Ishikawa (cell line): ENCODE measurements around the gene CNIH2.

Experiments
- CEBPB ChIP-seq: IDR thresholded peaks from 2 replicates; pipeline ENCODE4 v1.6.1; 2012
- CREB1 ChIP-seq: IDR thresholded peaks from 2 replicates; pipeline ENCODE4 v1.6.1; 2012; ENCODE audit warnings: low read depth
- EGR1 ChIP-seq: IDR thresholded peaks from 2 replicates; pipeline ENCODE4 v1.6.1; 2012
- EP300 ChIP-seq: IDR thresholded peaks from 2 replicates; pipeline ENCODE4 v1.6.1; 2012; ENCODE audit warnings: borderline replicate concordance
- FOXM1 ChIP-seq: IDR thresholded peaks from 2 replicates; pipeline ENCODE4 v1.6.1; 2012; ENCODE audit warnings: low read depth, borderline replicate concordance
- NFIC ChIP-seq: IDR thresholded peaks from 2 replicates; pipeline ENCODE4 v1.6.1; 2012
- RAD21 ChIP-seq: IDR thresholded peaks from 2 replicates; pipeline ENCODE4 v1.6.1; 2012; ENCODE audit warnings: low read depth
- TAF1 ChIP-seq: IDR thresholded peaks from 2 replicates; pipeline ENCODE4 v1.6.1; 2012; ENCODE audit warnings: low read depth, mild to moderate bottlenecking
- TCF12 ChIP-seq: IDR thresholded peaks from 2 replicates; pipeline ENCODE4 v1.6.1; 2012; ENCODE audit warnings: low read depth
- TEAD4 ChIP-seq: IDR thresholded peaks from 2 replicates; pipeline ENCODE4 v1.6.1; 2012
- YY1 ChIP-seq: IDR thresholded peaks from 2 replicates; pipeline ENCODE4 v1.6.1; 2012; ENCODE audit warnings: low read depth
- ZBTB7A ChIP-seq: IDR thresholded peaks from 2 replicates; pipeline ENCODE4 v1.6.1; 2012; ENCODE audit warnings: low read depth
- TF ChIP-seq, protein P1 (sequence below): IDR thresholded peaks from 2 replicates; pipeline ENCODE4 v1.6.1; 2012; ENCODE audit warnings: low read depth, mild to moderate bottlenecking
- TF ChIP-seq, protein P2 (sequence below): IDR thresholded peaks from 2 replicates; pipeline ENCODE4 v1.6.1; 2012
- TF ChIP-seq, protein P3 (sequence below): IDR thresholded peaks from 2 replicates; pipeline ENCODE4 v1.6.1; 2012

The CNIH2 gene

DNA sequence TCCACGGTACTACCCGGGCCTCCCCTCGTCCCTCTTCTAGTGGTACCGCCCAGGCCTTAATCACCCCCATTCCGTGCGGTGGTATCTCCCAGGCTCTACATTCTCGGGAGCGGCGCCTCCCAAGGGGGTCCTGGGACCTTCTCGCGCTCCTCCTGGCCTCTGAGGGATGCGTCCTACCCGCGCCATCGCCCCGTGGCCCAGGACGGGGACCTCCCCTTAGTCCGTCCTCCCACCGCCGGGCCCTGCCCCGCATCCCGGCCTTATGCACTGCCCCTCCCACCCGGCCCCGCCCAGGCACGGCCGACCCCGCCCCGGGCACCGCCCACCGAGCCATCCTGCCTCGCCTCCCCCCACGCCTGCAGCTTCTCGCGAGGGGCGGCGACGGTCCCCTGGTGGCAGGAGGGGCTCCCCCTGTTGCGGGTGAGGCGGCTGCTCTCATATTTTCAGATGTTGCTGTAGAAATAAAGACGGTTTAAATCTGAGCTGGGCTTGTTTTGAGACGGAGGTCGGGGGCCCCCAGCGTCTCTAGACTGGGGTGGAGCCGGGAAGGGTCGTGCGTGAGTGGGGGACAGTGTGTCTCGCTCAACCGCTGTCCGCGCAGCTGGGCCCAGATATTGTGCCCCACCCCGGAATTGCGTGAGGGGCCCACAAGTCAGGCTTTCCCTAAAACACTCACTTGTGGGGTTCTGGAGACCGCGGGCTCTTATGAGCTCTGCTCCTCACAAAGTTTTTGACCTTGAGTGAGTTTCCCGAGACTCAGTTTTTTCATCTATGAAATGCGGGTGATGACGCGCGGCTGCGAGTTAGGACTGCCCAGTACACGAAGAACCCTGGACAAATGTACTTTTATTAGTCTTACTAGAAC, 10.4 kb upstream of the CNIH2 start:
- TF ChIP-seq, protein P1, sequence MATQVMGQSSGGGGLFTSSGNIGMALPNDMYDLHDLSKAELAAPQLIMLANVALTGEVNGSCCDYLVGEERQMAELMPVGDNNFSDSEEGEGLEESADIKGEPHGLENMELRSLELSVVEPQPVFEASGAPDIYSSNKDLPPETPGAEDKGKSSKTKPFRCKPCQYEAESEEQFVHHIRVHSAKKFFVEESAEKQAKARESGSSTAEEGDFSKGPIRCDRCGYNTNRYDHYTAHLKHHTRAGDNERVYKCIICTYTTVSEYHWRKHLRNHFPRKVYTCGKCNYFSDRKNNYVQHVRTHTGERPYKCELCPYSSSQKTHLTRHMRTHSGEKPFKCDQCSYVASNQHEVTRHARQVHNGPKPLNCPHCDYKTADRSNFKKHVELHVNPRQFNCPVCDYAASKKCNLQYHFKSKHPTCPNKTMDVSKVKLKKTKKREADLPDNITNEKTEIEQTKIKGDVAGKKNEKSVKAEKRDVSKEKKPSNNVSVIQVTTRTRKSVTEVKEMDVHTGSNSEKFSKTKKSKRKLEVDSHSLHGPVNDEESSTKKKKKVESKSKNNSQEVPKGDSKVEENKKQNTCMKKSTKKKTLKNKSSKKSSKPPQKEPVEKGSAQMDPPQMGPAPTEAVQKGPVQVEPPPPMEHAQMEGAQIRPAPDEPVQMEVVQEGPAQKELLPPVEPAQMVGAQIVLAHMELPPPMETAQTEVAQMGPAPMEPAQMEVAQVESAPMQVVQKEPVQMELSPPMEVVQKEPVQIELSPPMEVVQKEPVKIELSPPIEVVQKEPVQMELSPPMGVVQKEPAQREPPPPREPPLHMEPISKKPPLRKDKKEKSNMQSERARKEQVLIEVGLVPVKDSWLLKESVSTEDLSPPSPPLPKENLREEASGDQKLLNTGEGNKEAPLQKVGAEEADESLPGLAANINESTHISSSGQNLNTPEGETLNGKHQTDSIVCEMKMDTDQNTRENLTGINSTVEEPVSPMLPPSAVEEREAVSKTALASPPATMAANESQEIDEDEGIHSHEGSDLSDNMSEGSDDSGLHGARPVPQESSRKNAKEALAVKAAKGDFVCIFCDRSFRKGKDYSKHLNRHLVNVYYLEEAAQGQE: no peak
- TF ChIP-seq EGR1 (no peak), FOXM1 (0 out of 2 replicates have a peak, but pooled peaks have one; percentile 23), TEAD4 (no peak), RAD21 (no peak), EP300 (0 out of 2 replicates have a peak, but pooled peaks have one; percentile 13), CREB1 (no peak), CEBPB (no peak), TCF12 (peak; percentile 7), TAF1 (peak; percentile 34; the same call in 1 of the 2 replicates), ZBTB7A (peak; percentile 82), YY1 (no peak), NFIC (0 out of 2 replicates have a peak, but pooled peaks have one; percentile 22)
- TF ChIP-seq, protein P2, sequence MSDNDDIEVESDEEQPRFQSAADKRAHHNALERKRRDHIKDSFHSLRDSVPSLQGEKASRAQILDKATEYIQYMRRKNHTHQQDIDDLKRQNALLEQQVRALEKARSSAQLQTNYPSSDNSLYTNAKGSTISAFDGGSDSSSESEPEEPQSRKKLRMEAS: no peak
- TF ChIP-seq, protein P3, sequence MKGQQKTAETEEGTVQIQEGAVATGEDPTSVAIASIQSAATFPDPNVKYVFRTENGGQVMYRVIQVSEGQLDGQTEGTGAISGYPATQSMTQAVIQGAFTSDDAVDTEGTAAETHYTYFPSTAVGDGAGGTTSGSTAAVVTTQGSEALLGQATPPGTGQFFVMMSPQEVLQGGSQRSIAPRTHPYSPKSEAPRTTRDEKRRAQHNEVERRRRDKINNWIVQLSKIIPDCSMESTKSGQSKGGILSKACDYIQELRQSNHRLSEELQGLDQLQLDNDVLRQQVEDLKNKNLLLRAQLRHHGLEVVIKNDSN: no peak

DNA sequence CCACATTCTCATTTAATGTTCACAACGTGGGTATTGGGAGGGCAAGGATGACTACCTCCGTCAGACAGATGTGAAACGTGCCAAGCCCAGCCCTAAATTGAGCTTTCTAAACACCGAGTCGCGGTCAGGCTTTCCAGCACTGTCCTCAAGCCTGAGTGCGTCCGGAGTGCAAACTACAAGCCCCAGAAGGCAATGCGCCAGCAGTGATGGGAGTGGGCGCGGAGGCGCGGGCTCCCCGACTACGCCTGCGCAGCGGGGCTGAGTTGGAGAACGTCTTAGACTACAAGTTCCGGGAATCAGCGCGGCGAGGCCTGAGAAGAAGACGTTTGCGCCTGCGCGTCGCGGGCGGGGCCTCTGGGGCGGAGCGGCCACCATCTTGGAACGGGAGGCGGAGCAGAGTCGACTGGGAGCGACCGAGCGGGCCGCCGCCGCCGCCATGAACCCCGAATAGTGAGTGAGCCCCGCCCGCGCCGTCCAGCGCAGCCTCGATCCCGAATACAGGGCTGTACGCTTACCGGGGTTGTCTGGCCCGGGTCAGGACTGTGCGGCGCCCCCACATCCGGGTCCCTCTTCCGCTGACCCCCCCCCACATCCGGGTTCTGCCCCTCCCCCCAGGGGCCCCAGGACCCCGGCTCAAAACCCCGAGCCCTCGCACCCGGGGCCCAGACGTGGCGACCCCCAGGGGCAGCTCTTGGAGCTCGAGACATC, 9.6 kb upstream of the CNIH2 start, which contains the start of gene RAB1B:
RAB1B (plus strand) TSS at position 396 of the 708 bp plus-strand sequence; CDS start at position 437, 41 bp downstream.
- TF ChIP-seq ZBTB7A: peak; percentile 61; the same call in 1 of the 2 replicates
- peak; percentile 87 for TF ChIP-seq YY1
- TF ChIP-seq EP300: 0 out of 2 replicates have a peak, but pooled peaks have one; percentile 19
- 0 out of 2 replicates have a peak, but pooled peaks have one; percentile 21 for TF ChIP-seq TCF12
- TF ChIP-seq TEAD4: no peak
- TF ChIP-seq TAF1: 0 out of 2 replicates have a peak, but pooled peaks have one; percentile 42
- TF ChIP-seq EGR1: peak; percentile 58; the same call in 1 of the 2 replicates
- no peak for TF ChIP-seq FOXM1
- TF ChIP-seq NFIC: peak; percentile 5; the same call in 1 of the 2 replicates
- TF ChIP-seq, protein P2: peak; percentile 63; the same call in 1 of the 2 replicates
- TF ChIP-seq CREB1: no peak
- TF ChIP-seq, protein P3: no peak
- TF ChIP-seq CEBPB: no peak
- TF ChIP-seq RAD21: no peak
- TF ChIP-seq, protein P1: no peak

DNA sequence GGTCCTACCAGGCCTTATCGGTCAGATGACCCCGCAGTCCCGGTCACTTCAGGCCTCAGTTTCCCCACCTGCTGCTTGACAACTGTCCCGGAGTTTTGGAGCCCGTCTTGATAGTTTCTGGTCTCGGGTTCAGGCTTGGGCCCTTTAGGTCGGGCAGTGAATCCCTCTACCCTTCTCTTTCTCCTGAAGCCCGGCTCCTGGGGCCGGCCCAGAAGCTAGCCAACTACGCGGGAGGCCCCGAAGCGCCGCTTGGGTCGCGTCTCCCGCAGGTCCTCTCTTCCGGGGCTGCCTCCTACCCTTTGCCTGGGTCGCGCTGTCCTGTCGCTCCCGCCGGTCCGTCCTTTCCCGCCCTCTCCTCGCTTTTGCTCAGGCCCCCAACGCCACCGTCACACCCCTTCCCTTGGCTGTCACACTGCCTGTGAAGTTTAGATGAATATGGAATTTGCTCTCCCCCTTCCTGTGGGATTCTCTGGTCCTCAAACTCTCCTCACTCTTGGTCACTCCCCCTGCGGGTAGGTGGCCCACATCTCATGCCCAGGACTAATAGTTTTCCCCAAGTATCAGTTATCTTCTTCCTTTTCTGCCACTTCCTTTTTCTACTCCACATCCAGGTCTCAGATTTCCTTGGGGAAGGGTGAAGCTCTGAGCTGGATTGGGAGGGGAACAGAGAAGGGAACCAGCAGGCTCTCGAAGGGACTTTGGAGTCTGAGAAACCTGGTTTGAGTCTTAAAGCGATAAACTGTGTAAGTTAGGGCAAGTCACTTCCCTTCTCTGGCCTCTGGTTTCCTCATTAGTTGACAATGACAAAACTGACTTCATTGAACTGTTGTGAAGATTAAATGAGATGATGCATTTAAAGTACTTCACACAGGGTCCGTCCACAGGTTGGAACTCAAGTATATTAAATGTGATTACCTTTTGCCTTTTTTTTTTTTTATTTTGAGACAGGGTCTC, 8.7 kb upstream of the CNIH2 start:
- TF ChIP-seq YY1: no peak
- no peak for TF ChIP-seq TCF12
- no peak for TF ChIP-seq ZBTB7A
- TF ChIP-seq RAD21: no peak
- TF ChIP-seq, protein P3: no peak
- TF ChIP-seq, protein P2: no peak
- TF ChIP-seq EGR1: no peak
- TF ChIP-seq, protein P1: no peak
- TF ChIP-seq FOXM1: no peak
- TF ChIP-seq CEBPB: no peak
